SK-N-SH treated with all-trans-retinoic acid at 6 μM for 48 hours (cell line): ENCODE data around the gene NOX4.

Experiments used
- ARNTL ChIP-seq: fragments of 450-650 bp; formaldehyde crosslinking; IDR thresholded peaks from 2 replicates; pipeline ENCODE4 v1.5.0; 2020; ENCODE audit warnings: low read depth, mild to moderate bottlenecking, moderate library complexity, borderline replicate concordance
- ISL1 ChIP-seq: fragments of 250-450 bp; sonication (Bioruptor Pico); IDR thresholded peaks from 2 replicates; pipeline ENCODE4 v2.1.2; 2022; ENCODE audit warnings: mild to moderate bottlenecking, moderate library complexity
- PATZ1 ChIP-seq: fragments of 250-450 bp; sonication (Bioruptor Pico); IDR thresholded peaks from 2 replicates; pipeline ENCODE4 v1.8.0; 2020; ENCODE audit warnings: mild to moderate bottlenecking, moderate library complexity, borderline replicate concordance
- RARB ChIP-seq: fragments of 250-450 bp; sonication (Bioruptor Pico); IDR thresholded peaks from 2 replicates; pipeline ENCODE4 v1.8.0; 2021; ENCODE audit warnings: mild to moderate bottlenecking, moderate library complexity
- SNAI2 ChIP-seq: fragments of 250-450 bp; sonication (Bioruptor Pico); IDR thresholded peaks from 2 replicates; pipeline ENCODE4 v1.5.0; 2020; ENCODE audit warnings: mild to moderate bottlenecking, moderate library complexity
- TCF4 ChIP-seq: fragments of 250-450 bp; sonication (Bioruptor Pico); IDR thresholded peaks from 2 replicates; pipeline ENCODE4 v1.8.0; 2021; ENCODE audit warnings: mild to moderate bottlenecking, moderate library complexity, borderline replicate concordance
- ZFP3 ChIP-seq: fragments of 250-450 bp; sonication (Bioruptor Pico); IDR thresholded peaks from 2 replicates; pipeline ENCODE4 v1.5.0; 2020; ENCODE audit warnings: mild to moderate bottlenecking, moderate library complexity
- ZNF565 ChIP-seq: fragments of 450-650 bp; formaldehyde crosslinking; conservative IDR thresholded peaks from 2 replicates; pipeline ENCODE4 v1.5.0; 2020; ENCODE audit warnings: low read depth, mild to moderate bottlenecking, moderate library complexity
- TF ChIP-seq, protein P1 (sequence below): fragments of 250-450 bp; sonication (Bioruptor Pico); IDR thresholded peaks from 2 replicates; pipeline ENCODE4 v1.5.1; 2021; ENCODE audit warnings: mild to moderate bottlenecking, moderate library complexity
- TF ChIP-seq, protein P2 (sequence below): fragments of 250-450 bp; sonication (Bioruptor Pico); IDR thresholded peaks from 2 replicates; pipeline ENCODE4 v1.8.0; 2021; ENCODE audit warnings: low read depth, mild to moderate bottlenecking, moderate library complexity, borderline replicate concordance

DNA sequence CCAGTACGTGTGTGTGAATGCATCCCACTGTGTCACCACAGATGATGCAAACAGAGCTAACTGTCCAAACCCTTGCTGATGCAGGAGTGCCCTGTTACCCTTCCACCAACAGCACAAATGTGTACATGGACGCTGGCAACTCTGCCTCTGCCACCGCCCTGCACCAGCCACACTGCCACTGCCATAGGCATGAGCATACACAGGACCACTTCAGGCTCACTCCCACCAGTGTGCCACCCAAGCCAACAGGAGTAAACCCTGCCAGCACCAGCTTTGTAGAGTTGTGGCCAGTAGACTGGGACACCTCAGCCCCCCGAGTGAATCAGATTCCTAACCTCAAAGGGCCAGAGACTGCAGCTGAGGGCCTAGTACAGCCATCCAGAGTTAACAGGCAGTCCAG, 34.0 kb downstream of the NOX4 start:
- TF ChIP-seq TCF4 (CRISPR knock-in tag) (no peak), ISL1 (CRISPR knock-in tag) (no peak), ARNTL (no peak), SNAI2 (CRISPR knock-in tag) (no peak), PATZ1 (CRISPR knock-in tag) (no peak), ZNF565 (no peak), ZFP3 (CRISPR knock-in tag) (no peak), RARB (CRISPR knock-in tag) (no peak)
- TF ChIP-seq, protein P1, sequence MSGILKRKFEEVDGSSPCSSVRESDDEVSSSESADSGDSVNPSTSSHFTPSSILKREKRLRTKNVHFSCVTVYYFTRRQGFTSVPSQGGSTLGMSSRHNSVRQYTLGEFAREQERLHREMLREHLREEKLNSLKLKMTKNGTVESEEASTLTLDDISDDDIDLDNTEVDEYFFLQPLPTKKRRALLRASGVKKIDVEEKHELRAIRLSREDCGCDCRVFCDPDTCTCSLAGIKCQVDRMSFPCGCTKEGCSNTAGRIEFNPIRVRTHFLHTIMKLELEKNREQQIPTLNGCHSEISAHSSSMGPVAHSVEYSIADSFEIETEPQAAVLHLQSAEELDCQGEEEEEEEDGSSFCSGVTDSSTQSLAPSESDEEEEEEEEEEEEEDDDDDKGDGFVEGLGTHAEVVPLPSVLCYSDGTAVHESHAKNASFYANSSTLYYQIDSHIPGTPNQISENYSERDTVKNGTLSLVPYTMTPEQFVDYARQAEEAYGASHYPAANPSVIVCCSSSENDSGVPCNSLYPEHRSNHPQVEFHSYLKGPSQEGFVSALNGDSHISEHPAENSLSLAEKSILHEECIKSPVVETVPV (CRISPR knock-in tag), result no peak
- TF ChIP-seq, protein P2, sequence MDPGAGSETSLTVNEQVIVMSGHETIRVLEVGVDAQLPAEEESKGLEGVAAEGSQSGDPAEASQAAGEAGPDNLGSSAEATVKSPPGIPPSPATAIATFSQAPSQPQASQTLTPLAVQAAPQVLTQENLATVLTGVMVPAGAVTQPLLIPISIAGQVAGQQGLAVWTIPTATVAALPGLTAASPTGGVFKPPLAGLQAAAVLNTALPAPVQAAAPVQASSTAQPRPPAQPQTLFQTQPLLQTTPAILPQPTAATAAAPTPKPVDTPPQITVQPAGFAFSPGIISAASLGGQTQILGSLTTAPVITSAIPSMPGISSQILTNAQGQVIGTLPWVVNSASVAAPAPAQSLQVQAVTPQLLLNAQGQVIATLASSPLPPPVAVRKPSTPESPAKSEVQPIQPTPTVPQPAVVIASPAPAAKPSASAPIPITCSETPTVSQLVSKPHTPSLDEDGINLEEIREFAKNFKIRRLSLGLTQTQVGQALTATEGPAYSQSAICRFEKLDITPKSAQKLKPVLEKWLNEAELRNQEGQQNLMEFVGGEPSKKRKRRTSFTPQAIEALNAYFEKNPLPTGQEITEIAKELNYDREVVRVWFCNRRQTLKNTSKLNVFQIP (CRISPR knock-in tag), result no peak
